ENCODE measurements around the gene CD82.

DNA sequence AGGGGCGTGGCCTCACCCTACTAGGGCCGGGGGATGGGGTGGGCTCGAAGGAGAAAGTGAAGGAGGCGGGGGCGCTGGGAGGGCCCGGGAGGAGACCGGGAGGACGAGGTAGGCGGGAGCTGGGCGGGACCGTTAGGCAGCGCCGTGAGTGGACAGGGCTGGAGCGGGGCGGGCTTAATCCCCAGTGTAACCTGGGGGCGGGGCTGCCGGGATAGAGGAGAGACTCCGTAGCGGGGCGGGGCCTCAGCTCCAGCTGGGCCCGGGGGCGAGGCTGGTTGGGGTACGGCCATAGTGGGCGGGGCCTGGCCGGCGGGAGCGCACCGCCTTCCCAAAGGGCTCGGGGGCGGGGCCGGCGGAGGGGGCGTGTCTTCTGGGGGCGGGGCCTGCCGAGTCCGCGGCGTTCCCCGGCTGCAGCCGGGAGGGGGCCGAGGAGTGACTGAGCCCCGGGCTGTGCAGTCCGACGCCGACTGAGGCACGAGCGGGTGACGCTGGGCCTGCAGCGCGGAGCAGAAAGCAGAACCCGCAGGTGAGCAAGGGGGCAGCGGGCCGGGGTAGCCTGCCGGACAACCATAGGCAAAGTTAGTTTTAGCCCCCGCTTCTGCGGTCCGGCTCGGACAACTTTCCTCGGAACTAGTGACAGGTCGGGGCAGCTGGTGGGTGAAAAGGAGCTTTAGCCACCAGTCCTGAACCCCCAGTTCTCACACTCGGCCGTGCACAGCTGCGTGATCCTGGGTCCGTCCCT, at the start of gene CD82:
- TF ChIP-seq, protein P1, sequence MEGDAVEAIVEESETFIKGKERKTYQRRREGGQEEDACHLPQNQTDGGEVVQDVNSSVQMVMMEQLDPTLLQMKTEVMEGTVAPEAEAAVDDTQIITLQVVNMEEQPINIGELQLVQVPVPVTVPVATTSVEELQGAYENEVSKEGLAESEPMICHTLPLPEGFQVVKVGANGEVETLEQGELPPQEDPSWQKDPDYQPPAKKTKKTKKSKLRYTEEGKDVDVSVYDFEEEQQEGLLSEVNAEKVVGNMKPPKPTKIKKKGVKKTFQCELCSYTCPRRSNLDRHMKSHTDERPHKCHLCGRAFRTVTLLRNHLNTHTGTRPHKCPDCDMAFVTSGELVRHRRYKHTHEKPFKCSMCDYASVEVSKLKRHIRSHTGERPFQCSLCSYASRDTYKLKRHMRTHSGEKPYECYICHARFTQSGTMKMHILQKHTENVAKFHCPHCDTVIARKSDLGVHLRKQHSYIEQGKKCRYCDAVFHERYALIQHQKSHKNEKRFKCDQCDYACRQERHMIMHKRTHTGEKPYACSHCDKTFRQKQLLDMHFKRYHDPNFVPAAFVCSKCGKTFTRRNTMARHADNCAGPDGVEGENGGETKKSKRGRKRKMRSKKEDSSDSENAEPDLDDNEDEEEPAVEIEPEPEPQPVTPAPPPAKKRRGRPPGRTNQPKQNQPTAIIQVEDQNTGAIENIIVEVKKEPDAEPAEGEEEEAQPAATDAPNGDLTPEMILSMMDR (IDR thresholded peaks at IDR 0.05) = peak in 3 of 4 experiments; percentile 23 to 51 (median 41)
- TF ChIP-seq POLR2A (IDR thresholded peaks at IDR 0.05) = peak; percentile 38 to 51
